Muscle layer of duodenum (tissue), 2 donors: ENCODE measurements around the gene DAGLA.
"Not testable (repeated sequence)": the region's sequence is repeated elsewhere in the genome, so short reads cannot be mapped to it uniquely, and the experiment has no call there.

Experiments
- H3K27ac ChIP-seq: one replicate; pipeline ENCODE4 v1.7.0; 2013; ENCODE audit warnings: mild to moderate bottlenecking, low read length
- H3K27me3 ChIP-seq: one replicate; pipeline ENCODE4 v1.7.0; 2013; ENCODE audit warnings: low read depth, mild to moderate bottlenecking, control low read depth, low read length
- H3K36me3 ChIP-seq, 2 donors: one replicate each; pipeline ENCODE4 v1.7.0; 2013; ENCODE audit warnings: low read length in 2 of 2, control low read depth in 1 of 2, mild to moderate bottlenecking in 1 of 2; ENCODE audit not compliant: insufficient read depth in 2 of 2, control insufficient read depth in 1 of 2
- H3K4me1 ChIP-seq, 2 donors: one replicate each; pipeline ENCODE4 v1.7.0; 2013; ENCODE audit warnings: low read length in 2 of 2, mild to moderate bottlenecking in 2 of 2, control low read depth in 1 of 2, moderate library complexity in 1 of 2; ENCODE audit not compliant: insufficient read depth in 2 of 2, control insufficient read depth in 1 of 2
- H3K4me3 ChIP-seq, 2 donors: one replicate each; pipeline ENCODE4 v1.7.0; 2013; ENCODE audit warnings: low read length in 2 of 2, low read depth in 1 of 2, mild to moderate bottlenecking in 1 of 2
- H3K9me3 ChIP-seq, 2 donors: one replicate each; pipeline ENCODE4 v1.7.0; 2013; ENCODE audit warnings: low read length in 2 of 2, control low read depth in 1 of 2, mild to moderate bottlenecking in 1 of 2; ENCODE audit not compliant: control insufficient read depth in 1 of 2
- donor health status: healthy.

DAGLA gene

GRCh38 chr11:61650781-61651571, 29.2 kb upstream of the DAGLA start:
- no peaks in the 10 kb centered on the region for H3K4me1 ChIP-seq
- no peaks in the 10 kb centered on the region for H3K9me3 ChIP-seq
- H3K4me3 ChIP-seq = no peak overlapping the region
- no peaks in the 10 kb centered on the region for H3K36me3 ChIP-seq
- no peak overlapping the region for H3K27ac ChIP-seq
- no peaks in the 10 kb centered on the region for H3K27me3 ChIP-seq

- Histone ChIP-seq H3K9me3 (no peaks in the 10 kb centered on the region), H3K4me1 (no peaks in the 10 kb centered on the region), H3K36me3 (no peaks in the 10 kb centered on the region), H3K4me3 (no peak overlapping the region), H3K27ac (no peak overlapping the region), H3K27me3 (no peaks in the 10 kb centered on the region)
Measured at GRCh38 chr11:61652135-61652534, 28.1 kb upstream of the DAGLA start.

GRCh38 chr11:61654397-61654829, 25.8 kb upstream of the DAGLA start:
- H3K4me1 ChIP-seq = no peaks in the 10 kb centered on the region
- no peaks in the 10 kb centered on the region for H3K9me3 ChIP-seq
- no peaks in the 10 kb centered on the region for H3K36me3 ChIP-seq
- no peaks in the 10 kb centered on the region for H3K27me3 ChIP-seq
- H3K4me3 ChIP-seq = no peak overlapping the region
- no peak overlapping the region for H3K27ac ChIP-seq

GRCh38 chr11:61655266-61656159, 24.7 kb upstream of the DAGLA start:
- not testable (repeated sequence) for H3K9me3 ChIP-seq, H3K27ac ChIP-seq, H3K4me3 ChIP-seq, H3K27me3 ChIP-seq, H3K36me3 ChIP-seq, H3K4me1 ChIP-seq

- Histone ChIP-seq H3K9me3 (no peaks in the 10 kb centered on the region), H3K27me3 (no peaks in the 10 kb centered on the region), H3K27ac (no peak overlapping the region), H3K4me1 (no peaks in the 10 kb centered on the region), H3K4me3 (no peak overlapping the region), H3K36me3 (no peaks in the 10 kb centered on the region)
Measured at GRCh38 chr11:61656347-61657077, 23.7 kb upstream of the DAGLA start.

- H3K27me3 ChIP-seq = no peaks in the 10 kb centered on the region
- H3K4me1 ChIP-seq = no peaks in the 10 kb centered on the region
- H3K27ac ChIP-seq = no peak overlapping the region
- H3K36me3 ChIP-seq = no peaks in the 10 kb centered on the region
- no peak overlapping the region for H3K4me3 ChIP-seq
- H3K9me3 ChIP-seq = no peaks in the 10 kb centered on the region
Measured at GRCh38 chr11:61657566-61658290, 22.5 kb upstream of the DAGLA start.

GRCh38 chr11:61659413-61660196, 20.6 kb upstream of the DAGLA start:
- H3K4me1 ChIP-seq = no peaks in the 10 kb centered on the region
- H3K4me3 ChIP-seq = no peak overlapping the region
- H3K27ac ChIP-seq = no peak overlapping the region
- H3K27me3 ChIP-seq = no peaks in the 10 kb centered on the region
- no peaks in the 10 kb centered on the region for H3K9me3 ChIP-seq
- no peaks in the 10 kb centered on the region for H3K36me3 ChIP-seq

- not testable (repeated sequence) for H3K4me3 ChIP-seq, H3K4me1 ChIP-seq, H3K27me3 ChIP-seq, H3K36me3 ChIP-seq, H3K9me3 ChIP-seq, H3K27ac ChIP-seq
Measured at GRCh38 chr11:61660997-61661396, 19.2 kb upstream of the DAGLA start.

- Histone ChIP-seq H3K27ac (no peak overlapping the region), H3K4me3 (no peak overlapping the region)
Measured at GRCh38 chr11:61666684-61667297, 13.4 kb upstream of the DAGLA start.

GRCh38 chr11:61667684-61668305, 12.4 kb upstream of the DAGLA start:
- no peak overlapping the region for H3K27ac ChIP-seq
- no peaks in the 10 kb centered on the region for H3K36me3 ChIP-seq
- H3K4me3 ChIP-seq = no peak overlapping the region
- H3K27me3 ChIP-seq = no peaks in the 10 kb centered on the region
- H3K4me1 ChIP-seq = no peaks in the 10 kb centered on the region
- H3K9me3 ChIP-seq = no peaks in the 10 kb centered on the region

More at GRCh38 chr11:61666684-61667297, 13.4 kb upstream of the DAGLA start:
- Histone ChIP-seq H3K4me1 (no peaks in the 10 kb centered on the region), H3K9me3 (no peaks in the 10 kb centered on the region), H3K27me3 (no peaks in the 10 kb centered on the region), H3K36me3 (no peaks in the 10 kb centered on the region)
